ENCODE data around the gene UGGT1. TPM values are rescaled to one million over a fixed set of nuclear protein-coding genes. Genes with fewer than 3 reads are reported as not detected.
"Not testable (repeated sequence)": the region's sequence is repeated elsewhere in the genome, so short reads cannot be mapped to it uniquely, and the experiment has no call there.

Gene UGGT1
- total RNA-seq, 1 donor from 2014 or later, result 102 TPM

GRCh38 chr2:128202791-128203190, 111.8 kb downstream of the UGGT1 start:
- H3K4me1 Mint-ChIP-seq (ENCODE audit: unreplicated experiment), result peaks cover 5% of the 10 kb centered on the region
- no peak overlapping the region for H3K4me3 Mint-ChIP-seq (ENCODE audit: unreplicated experiment)
- H3K9me3 Mint-ChIP-seq (ENCODE audit: unreplicated experiment), result no peaks in the 10 kb centered on the region
- H3K27ac Mint-ChIP-seq (ENCODE audit: unreplicated experiment), result no peak overlapping the region
- H3K27me3 Mint-ChIP-seq (ENCODE audit: unreplicated experiment), result peaks cover 6% of the 10 kb centered on the region
- no peaks in the 10 kb centered on the region for H3K36me3 Mint-ChIP-seq (ENCODE audit: low read depth, unreplicated experiment)
- DNase-seq (ENCODE audit: low spot score), result no peak
- TF ChIP-seq, protein P1, sequence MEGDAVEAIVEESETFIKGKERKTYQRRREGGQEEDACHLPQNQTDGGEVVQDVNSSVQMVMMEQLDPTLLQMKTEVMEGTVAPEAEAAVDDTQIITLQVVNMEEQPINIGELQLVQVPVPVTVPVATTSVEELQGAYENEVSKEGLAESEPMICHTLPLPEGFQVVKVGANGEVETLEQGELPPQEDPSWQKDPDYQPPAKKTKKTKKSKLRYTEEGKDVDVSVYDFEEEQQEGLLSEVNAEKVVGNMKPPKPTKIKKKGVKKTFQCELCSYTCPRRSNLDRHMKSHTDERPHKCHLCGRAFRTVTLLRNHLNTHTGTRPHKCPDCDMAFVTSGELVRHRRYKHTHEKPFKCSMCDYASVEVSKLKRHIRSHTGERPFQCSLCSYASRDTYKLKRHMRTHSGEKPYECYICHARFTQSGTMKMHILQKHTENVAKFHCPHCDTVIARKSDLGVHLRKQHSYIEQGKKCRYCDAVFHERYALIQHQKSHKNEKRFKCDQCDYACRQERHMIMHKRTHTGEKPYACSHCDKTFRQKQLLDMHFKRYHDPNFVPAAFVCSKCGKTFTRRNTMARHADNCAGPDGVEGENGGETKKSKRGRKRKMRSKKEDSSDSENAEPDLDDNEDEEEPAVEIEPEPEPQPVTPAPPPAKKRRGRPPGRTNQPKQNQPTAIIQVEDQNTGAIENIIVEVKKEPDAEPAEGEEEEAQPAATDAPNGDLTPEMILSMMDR (IDR thresholded peaks at IDR 0.05; ENCODE audit: unreplicated experiment), result no peak

- Mint-ChIP-seq H3K27ac (ENCODE audit: unreplicated experiment) (no peak overlapping the region), H3K9me3 (ENCODE audit: unreplicated experiment) (no peaks in the 10 kb centered on the region), H3K4me1 (ENCODE audit: unreplicated experiment) (no peaks in the 10 kb centered on the region), H3K4me3 (ENCODE audit: unreplicated experiment) (no peak overlapping the region), H3K27me3 (ENCODE audit: unreplicated experiment) (peaks cover 1% of the 10 kb centered on the region), H3K36me3 (ENCODE audit: low read depth, unreplicated experiment) (peaks cover 3% of the 10 kb centered on the region)
- DNase-seq (ENCODE audit: low spot score), result no peak
- TF ChIP-seq, protein P1 (IDR thresholded peaks at IDR 0.05; ENCODE audit: unreplicated experiment), result no peak
Observed at GRCh38 chr2:128206245-128206644, 115.2 kb downstream of the UGGT1 start.

GRCh38 chr2:128208023-128208422, 117.0 kb downstream of the UGGT1 start:
- no peak overlapping the region for H3K27ac Mint-ChIP-seq (ENCODE audit: unreplicated experiment)
- H3K36me3 Mint-ChIP-seq (ENCODE audit: low read depth, unreplicated experiment), result peaks cover 3% of the 10 kb centered on the region
- peaks cover 1% of the 10 kb centered on the region for H3K27me3 Mint-ChIP-seq (ENCODE audit: unreplicated experiment)
- H3K4me1 Mint-ChIP-seq (ENCODE audit: unreplicated experiment), result no peaks in the 10 kb centered on the region
- DNase-seq (ENCODE audit: low spot score), result no peak
- no peaks in the 10 kb centered on the region for H3K9me3 Mint-ChIP-seq (ENCODE audit: unreplicated experiment)
- TF ChIP-seq, protein P1 (IDR thresholded peaks at IDR 0.05; ENCODE audit: unreplicated experiment), result no peak
- no peak overlapping the region for H3K4me3 Mint-ChIP-seq (ENCODE audit: unreplicated experiment)

- not testable (repeated sequence) for H3K9me3 Mint-ChIP-seq (ENCODE audit: unreplicated experiment)
Observed at GRCh38 chr2:128208631-128209324, 117.8 kb downstream of the UGGT1 start.

DNA sequence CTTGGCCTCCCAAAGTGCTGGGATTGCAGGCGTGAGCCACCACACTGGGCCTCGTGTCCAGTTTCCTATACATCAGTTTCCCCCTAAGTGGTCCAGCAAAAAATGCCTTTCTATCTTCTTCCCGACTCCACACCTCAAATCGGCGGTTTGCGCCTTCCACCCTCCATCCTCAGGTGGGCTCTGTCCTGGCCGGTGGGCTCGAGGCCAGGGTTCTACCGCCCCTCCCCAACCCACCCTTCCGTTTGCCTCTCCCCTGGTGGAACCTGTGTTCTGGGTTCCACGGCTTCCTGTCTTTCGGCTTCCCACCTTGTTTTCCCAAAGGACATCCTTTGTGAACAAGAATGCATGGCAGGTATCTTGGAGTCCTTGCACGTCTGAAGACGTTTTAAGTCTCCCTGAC, 123.3 kb downstream of the UGGT1 start:
- Mint-ChIP-seq H3K27me3 (ENCODE audit: unreplicated experiment) (no peaks in the 10 kb centered on the region), H3K4me1 (ENCODE audit: unreplicated experiment) (no peaks in the 10 kb centered on the region), H3K36me3 (ENCODE audit: low read depth, unreplicated experiment) (peaks cover 3% of the 10 kb centered on the region), H3K27ac (ENCODE audit: unreplicated experiment) (no peak overlapping the region), H3K9me3 (ENCODE audit: unreplicated experiment) (no peaks in the 10 kb centered on the region), H3K4me3 (ENCODE audit: unreplicated experiment) (no peak overlapping the region)
- TF ChIP-seq, protein P1 (IDR thresholded peaks at IDR 0.05; ENCODE audit: unreplicated experiment), result no peak
- no peak for DNase-seq (ENCODE audit: low spot score)

More at GRCh38 chr2:128208631-128209324, 117.8 kb downstream of the UGGT1 start:
- H3K27me3 Mint-ChIP-seq (ENCODE audit: unreplicated experiment); H3K36me3 Mint-ChIP-seq (ENCODE audit: low read depth, unreplicated experiment); H3K4me1 Mint-ChIP-seq (ENCODE audit: unreplicated experiment); H3K4me3 Mint-ChIP-seq (ENCODE audit: unreplicated experiment); H3K27ac Mint-ChIP-seq (ENCODE audit: unreplicated experiment); DNase-seq (ENCODE audit: low spot score): not testable (repeated sequence)
